Measurements from ENCODE around the gene RASD2. TPM values are rescaled to one million over a fixed set of nuclear protein-coding genes. Genes with fewer than 3 reads are reported as not detected.

Gene RASD2
- total RNA-seq, 1 donor from 2014 or later, result not detected

GRCh38 chr22:35517769-35518530 is 22.7 kb upstream of the RASD2 start:
- no peak for DNase-seq (ENCODE audit: low spot score)
- no peak for ATAC-seq

- DNase-seq (ENCODE audit: low spot score), result no peak
- ATAC-seq, result no peak
Observed at GRCh38 chr22:35518811-35519210, 21.8 kb upstream of the RASD2 start.

- DNase-seq (ENCODE audit: low spot score), result no peak
- no peak for ATAC-seq
Observed at GRCh38 chr22:35519306-35520000, 21.2 kb upstream of the RASD2 start.

GRCh38 chr22:35521358-35522224 is 19.0 kb upstream of the RASD2 start:
- DNase-seq (ENCODE audit: low spot score), result no peak
- ATAC-seq, result no peak

- ATAC-seq (no peak), DNase-seq (ENCODE audit: low spot score) (no peak)
Observed at GRCh38 chr22:35522225-35523149, 18.1 kb upstream of the RASD2 start.

- ATAC-seq (no peak), DNase-seq (ENCODE audit: low spot score) (no peak)
Observed at GRCh38 chr22:35523167-35523947, 17.3 kb upstream of the RASD2 start.

GRCh38 chr22:35524966-35525686 is 15.5 kb upstream of the RASD2 start:
- DNase-seq (ENCODE audit: low spot score) (no peak), ATAC-seq (no peak)

- DNase-seq (ENCODE audit: low spot score) (no peak), ATAC-seq (no peak)
Observed at GRCh38 chr22:35525687-35526332, 14.8 kb upstream of the RASD2 start.

GRCh38 chr22:35526333-35526979 is 14.2 kb upstream of the RASD2 start:
- DNase-seq (ENCODE audit: low spot score) (no peak), ATAC-seq (no peak)

- no peak for ATAC-seq
- no peak for DNase-seq (ENCODE audit: low spot score)
Observed at GRCh38 chr22:35528927-35529326, 11.7 kb upstream of the RASD2 start.

- no peak for ATAC-seq
Observed at GRCh38 chr22:35530700-35531099, 9.9 kb upstream of the RASD2 start.

GRCh38 chr22:35531202-35531601 is 9.4 kb upstream of the RASD2 start:
- ATAC-seq (no peak), DNase-seq (ENCODE audit: low spot score) (no peak)

More at GRCh38 chr22:35530700-35531099, 9.9 kb upstream of the RASD2 start:
- DNase-seq (ENCODE audit: low spot score), result no peak

- DNase-seq (ENCODE audit: low spot score), result no peak
- no peak for ATAC-seq
Observed at GRCh38 chr22:35531676-35532075, 9.0 kb upstream of the RASD2 start.

- ATAC-seq, result no peak
- DNase-seq (ENCODE audit: low spot score), result no peak
Observed at GRCh38 chr22:35533365-35534029, 7.1 kb upstream of the RASD2 start.

- ATAC-seq (no peak), DNase-seq (ENCODE audit: low spot score) (no peak)
Observed at GRCh38 chr22:35534091-35534490, 6.5 kb upstream of the RASD2 start.

GRCh38 chr22:35537232-35537631 is 3.4 kb upstream of the RASD2 start:
- ATAC-seq, result no peak
- DNase-seq (ENCODE audit: low spot score), result no peak

- ATAC-seq, result peak; percentile 53
- peak; percentile 65 for DNase-seq (ENCODE audit: low spot score)
Observed at GRCh38 chr22:35538801-35539321, 1.8 kb upstream of the RASD2 start.
